ENCODE results near the gene SLC37A4. TPM values are rescaled to one million over a fixed set of nuclear protein-coding genes. Genes with fewer than 3 reads are reported as not detected.
A peak's percentile ranks its signal among the peaks of the same experiment; 100 is the strongest.

SLC37A4 gene
- total RNA-seq, 1 donor from 2014 or later = 11.6 TPM

GRCh38 chr11:118980191-118980881 is 50.3 kb downstream of the SLC37A4 start:
- DNase-seq (ENCODE audit: low read depth) = no peak
- FAIRE-seq = peak; percentile 58
- Histone ChIP-seq H3K4me3 (ENCODE audit: low read depth, low read length) (no peak overlapping the region), H3K36me3 (ENCODE audit: control insufficient read depth, insufficient read depth, low read length) (no peaks in the 10 kb centered on the region), H3K27me3 (ENCODE audit: control insufficient read depth, insufficient read depth, low read length) (peaks cover 4% of the 10 kb centered on the region)
- TF ChIP-seq CTCF (IDR thresholded peaks at IDR 0.05; ENCODE audit: insufficient read depth, low read length, severe bottlenecking) = no peak

GRCh38 chr11:118979434-118979833 is 51.2 kb downstream of the SLC37A4 start:
- no peak for DNase-seq (ENCODE audit: low read depth)
- no peak for TF ChIP-seq CTCF (IDR thresholded peaks at IDR 0.05; ENCODE audit: insufficient read depth, low read length, severe bottlenecking)
- no peak for FAIRE-seq
- Histone ChIP-seq H3K27me3 (ENCODE audit: control insufficient read depth, insufficient read depth, low read length) (peaks cover 4% of the 10 kb centered on the region), H3K4me3 (ENCODE audit: low read depth, low read length) (no peak overlapping the region), H3K36me3 (ENCODE audit: control insufficient read depth, insufficient read depth, low read length) (no peaks in the 10 kb centered on the region)

- H3K36me3 ChIP-seq (ENCODE audit: control insufficient read depth, insufficient read depth, low read length) = no peaks in the 10 kb centered on the region
- no peak for DNase-seq (ENCODE audit: low read depth)
- FAIRE-seq = peak; percentile 32
- H3K4me3 ChIP-seq (ENCODE audit: low read depth, low read length) = no peak overlapping the region
- TF ChIP-seq CTCF (IDR thresholded peaks at IDR 0.05; ENCODE audit: insufficient read depth, low read length, severe bottlenecking) = no peak
- H3K27me3 ChIP-seq (ENCODE audit: control insufficient read depth, insufficient read depth, low read length) = peaks cover 4% of the 10 kb centered on the region
These were observed 54.6 kb downstream of the SLC37A4 start for GRCh38 chr11:118975771-118976709.

Other genes with a start within 250 kb of the SLC37A4 start
- gene DDX6, start 239.7 kb downstream of the SLC37A4 start, total RNA-seq = 87.9 and 91.3 TPM in 2 replicates
- gene CXCR5, start 147.0 kb downstream of the SLC37A4 start, total RNA-seq = not detected in 2 replicates
- 22.6 and 38.5 TPM in 2 replicates for gene BCL9L, start 105.0 kb downstream of the SLC37A4 start, total RNA-seq
- 0.13 TPM in 1 of 2 replicates, not detected in the other for gene UPK2, start 74.6 kb downstream of the SLC37A4 start, total RNA-seq
- not detected in 2 replicates for gene FOXR1, start 59.1 kb downstream of the SLC37A4 start, total RNA-seq
- 21.3 and 22.5 TPM in 2 replicates for gene CENATAC, start 32.7 kb downstream of the SLC37A4 start, total RNA-seq
- 529 and 1,126 TPM in 2 replicates for gene RPS25, start 12.5 kb downstream of the SLC37A4 start, total RNA-seq
- 115 and 123 TPM in 2 replicates for gene TRAPPC4, start 12.1 kb downstream of the SLC37A4 start, total RNA-seq
- 292 and 301 TPM in 2 replicates for gene HYOU1, start 26.3 kb upstream of the SLC37A4 start, total RNA-seq
- gene VPS11, start 36.9 kb upstream of the SLC37A4 start, total RNA-seq = 24.5 and 27.0 TPM in 2 replicates
- gene HMBS, start 54.0 kb upstream of the SLC37A4 start, total RNA-seq = 6.3 and 10.0 TPM in 2 replicates
- gene DPAGT1, start 71.0 kb upstream of the SLC37A4 start, total RNA-seq = 9.5 and 12.1 TPM in 2 replicates
- gene C2CD2L, start 76.5 kb upstream of the SLC37A4 start, total RNA-seq = 1.3 and 2.3 TPM in 2 replicates
- gene HINFP, start 90.7 kb upstream of the SLC37A4 start, total RNA-seq = 12.4 TPM in 2 replicates
- under 0.01 and 0.13 TPM in 2 replicates for gene ABCG4, start 118.2 kb upstream of the SLC37A4 start, total RNA-seq
- gene NLRX1, start 137.8 kb upstream of the SLC37A4 start, total RNA-seq = 13.7 and 44.8 TPM in 2 replicates
- 0.13 TPM in 1 of 2 replicates, not detected in the other for gene NHERF4, start 154.6 kb upstream of the SLC37A4 start, total RNA-seq
- gene CBL, start 175.5 kb upstream of the SLC37A4 start, total RNA-seq = 5.5 and 6.4 TPM in 2 replicates

All from bronchial epithelial cell (primary cell).